ENCODE data around the gene PDILT. TPM values are rescaled to one million over a fixed set of nuclear protein-coding genes. Genes with fewer than 3 reads are reported as not detected.

Gene PDILT
- total RNA-seq, 1 experiment from 2014 or later, result not detected

DNA sequence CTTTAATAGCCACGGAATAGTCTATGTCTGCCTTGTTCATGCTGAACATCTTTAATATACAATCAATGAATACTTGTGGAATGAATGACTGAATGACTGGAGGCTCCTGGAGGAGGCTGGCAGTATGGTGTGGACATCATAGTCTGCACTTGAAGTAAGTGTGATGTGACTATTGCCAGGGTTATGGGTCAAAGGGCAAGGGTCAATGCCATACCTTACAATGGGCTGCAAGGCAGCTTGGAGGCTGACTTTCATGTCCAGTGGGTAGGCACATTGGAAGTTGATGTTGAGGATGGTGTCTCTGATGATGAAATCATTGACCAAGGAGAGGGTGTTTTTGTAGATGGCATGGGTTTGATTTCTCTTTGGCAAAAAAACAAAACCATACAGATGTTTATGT, 85.1 kb downstream of the PDILT start:
- Histone ChIP-seq H3K14ac (ENCODE audit: insufficient read depth, low read length) (no peak overlapping the region), H2BK20ac (ENCODE audit: low read depth, low read length, poor library complexity, severe bottlenecking) (no peak overlapping the region), H3K27ac (ENCODE audit: insufficient read length, low read depth, low read length) (no peak overlapping the region), H2AK5ac (ENCODE audit: insufficient read length, low read length) (no peak overlapping the region), H4K5ac (ENCODE audit: insufficient read length, low read depth, low read length) (no peak overlapping the region), H4K20me1 (ENCODE audit: control insufficient read depth, insufficient read depth, insufficient read length) (peaks cover 3% of the 10 kb centered on the region), H4K8ac (replicated peaks; ENCODE audit: insufficient read length, low read depth, low read length) (no peak overlapping the region), H3K18ac (ENCODE audit: insufficient read length, low read depth, low read length) (no peak overlapping the region), H2BK12ac (ENCODE audit: insufficient read length, low read depth, low read length) (no peak overlapping the region), H3K4me1 (ENCODE audit: insufficient read depth, low read length) (peaks cover 6% of the 10 kb centered on the region), H2BK15ac (ENCODE audit: low read depth, low read length) (no peak overlapping the region), H3K23ac (ENCODE audit: insufficient read length, low read depth, low read length) (no peak overlapping the region), H4K91ac (ENCODE audit: insufficient read length, low read depth, low read length) (no peak overlapping the region), H3T11ph (ENCODE audit: low read length) (no peak overlapping the region), H3K23me2 (ENCODE audit: insufficient read length, low read depth, low read length, poor library complexity, severe bottlenecking) (no peaks in the 10 kb centered on the region), H2AFZ (ENCODE audit: low read length) (no peak overlapping the region), H3K79me1 (ENCODE audit: insufficient read depth, low read depth, low read length, poor library complexity, severe bottlenecking) (no peaks in the 10 kb centered on the region), H3K9me3 (ENCODE audit: control insufficient read depth, low read depth, low read length) (no peaks in the 10 kb centered on the region), H2BK5ac (ENCODE audit: insufficient read length, low read length) (no peak overlapping the region), H3K4me2 (ENCODE audit: insufficient read depth, insufficient read length, low read length) (no peak overlapping the region), H3K79me2 (ENCODE audit: insufficient read depth, low read length) (no peaks in the 10 kb centered on the region), H3K56ac (ENCODE audit: insufficient read length, low read depth, low read length) (no peak overlapping the region), H2BK120ac (ENCODE audit: low read depth, low read length, poor library complexity, severe bottlenecking) (no peak overlapping the region), H3K4ac (ENCODE audit: low read depth, low read length) (no peak overlapping the region), H3K9ac (ENCODE audit: extremely low read depth, insufficient read length, low read length) (no peak overlapping the region), H3K27me3 (ENCODE audit: insufficient read depth, low read length) (no peaks in the 10 kb centered on the region)
- Mint-ChIP-seq H3K4me1 (peaks cover 11 to 12% of the 10 kb centered on the region in 2 experiments; a peak in 3 of 4 replicates), H3K36me3 (ENCODE audit: insufficient read depth in 1 of 3, low read depth in 3 of 3) (no peaks in the 10 kb centered on the region), H3K27ac (no peak overlapping the region), H3K27me3 (ENCODE audit: low read depth) (peaks cover 17% of the 10 kb centered on the region), H3K4me3 (no peak overlapping the region), H3K9me3 (no peaks in the 10 kb centered on the region; a peak in 1 of 5 replicates)
- no peak for DNase-seq
- TF ChIP-seq CTCF (conservative IDR thresholded peaks at IDR 0.05), result no peak
- WGBS (ENCODE audit: extremely low coverage, insufficient read length, low lambda C conversion rate), result no CpG with 5 or more reads among the region's 1 CpG

All from H9 (cell line).